ENCODE measurements around the gene CSRNP3. TPM values are rescaled to one million over a fixed set of nuclear protein-coding genes. Genes with fewer than 3 reads are reported as not detected.
A peak's percentile ranks its signal among the peaks of the same experiment; 100 is the strongest.

CSRNP3 gene
- total RNA-seq = 1 to 10 TPM; 3.9 to 6.6 (median 5.7) TPM
- 1 to 10 TPM in 2 of 3 donors, under 1 TPM in 1; 0.96 to 2.5 (median 1.8) TPM for polyA plus RNA-seq

DNA sequence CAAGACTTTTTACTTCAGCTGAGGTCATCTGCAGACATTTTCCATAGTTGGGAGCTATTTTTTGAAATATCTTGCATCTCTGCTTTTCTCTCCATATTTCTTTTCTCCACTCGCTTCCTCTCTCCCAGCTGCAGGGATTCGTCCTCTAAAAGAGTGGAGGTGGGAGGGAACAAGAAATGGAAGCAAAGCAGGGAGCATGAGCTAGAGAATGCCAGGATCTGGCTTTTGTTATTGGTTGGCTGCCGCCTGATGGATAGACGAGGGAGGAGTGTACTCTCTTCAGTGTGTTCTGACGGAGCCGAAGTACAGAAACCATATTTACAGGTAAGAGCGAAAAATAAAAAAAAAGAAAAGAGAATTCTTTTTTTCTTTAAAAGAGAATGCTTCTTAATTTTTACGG, at the start of gene CSRNP3:
TSS of gene CSRNP3 (plus strand) at position 282 of the 400 bp plus-strand sequence. CDS start 125,368 bp downstream, outside the sequence.
- DNase-seq = peak; percentile 84
- peak within 1 kb of the TSS; percentile 43 to 60 (median 54) for H3K4me3 ChIP-seq
- 11 to 22% methylated on average over 8 of the region's 8 CpGs for WGBS, 2 donors
- H3K4me1 ChIP-seq = peaks cover 0 to 41% (median 19%) of the 10 kb centered on the region in 4 donors
- H3K27ac ChIP-seq = peak within 1 kb of the TSS; percentile 35 to 68 (median 44)
- intact Hi-C loops (cut with DNase I) = no loop called here
- no peaks in the 10 kb centered on the region for H3K27me3 ChIP-seq
- TF ChIP-seq POLR2A (IDR thresholded peaks at IDR 0.05) (no peak), POLR2AphosphoS5 (IDR thresholded peaks at IDR 0.05) (peak; percentile 8 to 69 (median 64))
- no peaks in the 10 kb centered on the region for H3K9me3 ChIP-seq
- no peaks in the 10 kb centered on the region for H3K36me3 ChIP-seq

DNA sequence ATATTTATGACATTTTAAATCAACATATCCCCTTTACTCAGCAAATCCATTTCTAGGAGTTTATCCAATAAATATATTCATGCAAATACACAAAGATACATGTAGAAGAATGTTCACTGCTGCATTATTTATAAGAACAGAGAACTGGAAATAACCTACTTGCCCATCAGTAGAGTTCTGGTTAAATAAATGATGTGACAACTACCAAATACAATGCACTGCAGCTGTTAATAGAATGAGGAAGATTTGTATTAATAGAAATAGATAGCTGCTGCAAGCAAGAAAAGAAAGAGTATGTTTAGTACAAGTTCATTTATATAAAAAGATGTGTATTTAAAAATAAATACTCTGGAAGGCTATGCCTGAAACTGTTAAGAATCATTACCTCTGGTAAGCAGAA, 49.3 kb upstream of the CSRNP3 start:
- no peak for TF ChIP-seq EP300 (IDR thresholded peaks at IDR 0.05)
- no peak for TF ChIP-seq POLR2A (IDR thresholded peaks at IDR 0.05)
- TF ChIP-seq POLR2AphosphoS5 (IDR thresholded peaks at IDR 0.05) = no peak
- no peak overlapping the region for H3K27ac ChIP-seq
- no peaks in the 10 kb centered on the region for H3K36me3 ChIP-seq
- H3K9me3 ChIP-seq = peaks cover 0 to 4% (median 2%) of the 10 kb centered on the region in 4 donors
- intact Hi-C loops (cut with DNase I) = no loop called here
- H3K4me3 ChIP-seq = no peak overlapping the region
- H3K4me1 ChIP-seq = no peaks in the 10 kb centered on the region
- no peaks in the 10 kb centered on the region for H3K27me3 ChIP-seq
- no peak for DNase-seq

- peaks cover 0 to 3% (median 0%) of the 10 kb centered on the region in 4 donors for H3K9me3 ChIP-seq
- no peaks in the 10 kb centered on the region for H3K4me1 ChIP-seq
- WGBS, 2 donors = 90 to 92% methylated on average over 3 of the region's 3 CpGs
- TF ChIP-seq POLR2AphosphoS5 (IDR thresholded peaks at IDR 0.05) = no peak
- TF ChIP-seq EP300 (IDR thresholded peaks at IDR 0.05) = no peak
- TF ChIP-seq POLR2A (IDR thresholded peaks at IDR 0.05) = no peak
- TF ChIP-seq CTCF (IDR thresholded peaks at IDR 0.05) = no peak
- H3K4me3 ChIP-seq = no peak overlapping the region
- H3K36me3 ChIP-seq = no peaks in the 10 kb centered on the region
- intact Hi-C loops (cut with DNase I) = no loop called here
- no peaks in the 10 kb centered on the region for H3K27me3 ChIP-seq
- no peak overlapping the region for H3K27ac ChIP-seq
- DNase-seq = no peak
These were observed 46.4 kb upstream of the CSRNP3 start for GRCh38 chr2:165423081-165423480.

GRCh38 chr2:165425556-165425955, 43.9 kb upstream of the CSRNP3 start:
- H3K4me3 ChIP-seq = no peak overlapping the region
- no peak for DNase-seq
- H3K9me3 ChIP-seq = peaks cover 0 to 3% (median 0%) of the 10 kb centered on the region in 4 donors
- no peaks in the 10 kb centered on the region for H3K27me3 ChIP-seq
- no peaks in the 10 kb centered on the region for H3K36me3 ChIP-seq
- TF ChIP-seq POLR2AphosphoS5 (IDR thresholded peaks at IDR 0.05) = no peak
- no peak for TF ChIP-seq EP300 (IDR thresholded peaks at IDR 0.05)
- TF ChIP-seq POLR2A (IDR thresholded peaks at IDR 0.05) = no peak
- TF ChIP-seq CTCF (IDR thresholded peaks at IDR 0.05) = no peak
- H3K27ac ChIP-seq = no peak overlapping the region
- 73 to 86% methylated on average over 2 of the region's 2 CpGs for WGBS, 2 donors
- intact Hi-C loops (cut with DNase I) = no loop called here
- no peaks in the 10 kb centered on the region for H3K4me1 ChIP-seq

DNA sequence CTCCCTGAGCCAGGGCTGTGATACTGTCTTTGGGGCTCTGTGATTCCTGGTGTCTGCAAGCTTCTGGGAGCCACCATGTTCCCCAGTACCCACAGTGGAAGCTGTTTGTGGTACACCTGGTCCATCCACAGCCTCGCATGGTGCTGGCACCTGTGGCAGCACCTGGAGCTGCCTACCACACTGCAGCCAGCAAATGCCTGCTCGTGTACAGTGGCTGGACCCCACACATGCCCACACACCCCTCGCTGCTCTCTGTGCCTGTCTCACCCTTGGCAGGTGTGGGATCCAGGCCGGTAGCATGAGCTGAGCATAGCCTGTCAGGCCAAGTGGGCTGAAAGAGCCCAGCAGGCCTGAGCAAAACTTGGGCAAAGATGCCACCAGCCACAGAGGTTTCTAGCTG, 41.8 kb upstream of the CSRNP3 start:
- 88 to 90% methylated on average over 4 of the region's 4 CpGs for WGBS, 2 donors
- intact Hi-C loops (cut with DNase I) = no loop called here
- no peak overlapping the region for H3K27ac ChIP-seq
- TF ChIP-seq EP300 (IDR thresholded peaks at IDR 0.05) = no peak
- no peak for TF ChIP-seq CTCF (IDR thresholded peaks at IDR 0.05)
- no peak for TF ChIP-seq POLR2AphosphoS5 (IDR thresholded peaks at IDR 0.05)
- no peak for TF ChIP-seq POLR2A (IDR thresholded peaks at IDR 0.05)
- no peak overlapping the region for H3K4me3 ChIP-seq
- DNase-seq = no peak
- H3K4me1 ChIP-seq = no peaks in the 10 kb centered on the region
- peaks cover 0 to 3% (median 0%) of the 10 kb centered on the region in 4 donors for H3K9me3 ChIP-seq
- H3K36me3 ChIP-seq = no peaks in the 10 kb centered on the region
- no peaks in the 10 kb centered on the region for H3K27me3 ChIP-seq

- intact Hi-C loops (cut with DNase I) = no loop called here
- H3K27ac ChIP-seq = no peak overlapping the region
- no peaks in the 10 kb centered on the region for H3K36me3 ChIP-seq
- H3K9me3 ChIP-seq = no peaks in the 10 kb centered on the region
- no peaks in the 10 kb centered on the region for H3K27me3 ChIP-seq
- H3K4me1 ChIP-seq = no peaks in the 10 kb centered on the region
- 60 to 83% methylated on average over 1 of the region's 1 CpG for WGBS, 2 donors
- no peak for DNase-seq
- no peak overlapping the region for H3K4me3 ChIP-seq
- no peak for TF ChIP-seq POLR2A (IDR thresholded peaks at IDR 0.05)
- TF ChIP-seq CTCF (IDR thresholded peaks at IDR 0.05) = no peak
- no peak for TF ChIP-seq EP300 (IDR thresholded peaks at IDR 0.05)
- TF ChIP-seq POLR2AphosphoS5 (IDR thresholded peaks at IDR 0.05) = no peak
These were observed 40.6 kb upstream of the CSRNP3 start for GRCh38 chr2:165428926-165429325.

All from sigmoid colon (tissue), 7 donors.